AG09309 (cell line): Measurements from ENCODE around the gene CLGN.
A peak's percentile ranks its signal among the peaks of the same experiment; 100 is the strongest.

Source experiments
- DNase-seq: peaks from one replicate; pipeline ENCODE4 v3.0.0-alpha.2; 2010; ENCODE audit warnings: low read depth
- H3K4me3 ChIP-seq: 2 replicates; pipeline ENCODE4 v1.5.1; 2011; ENCODE audit warnings: mild to moderate bottlenecking, low read depth, low read length, moderate library complexity; ENCODE audit not compliant: control insufficient read depth
- CTCF ChIP-seq: IDR thresholded peaks from 2 replicates; pipeline ENCODE4 v1.5.1; 2011; ENCODE audit warnings: mild to moderate bottlenecking, low read depth, low read length, inconsistent platforms; ENCODE audit not compliant: insufficient read depth, control insufficient read depth; ENCODE audit errors: missing control alignments

The CLGN gene, protein sequence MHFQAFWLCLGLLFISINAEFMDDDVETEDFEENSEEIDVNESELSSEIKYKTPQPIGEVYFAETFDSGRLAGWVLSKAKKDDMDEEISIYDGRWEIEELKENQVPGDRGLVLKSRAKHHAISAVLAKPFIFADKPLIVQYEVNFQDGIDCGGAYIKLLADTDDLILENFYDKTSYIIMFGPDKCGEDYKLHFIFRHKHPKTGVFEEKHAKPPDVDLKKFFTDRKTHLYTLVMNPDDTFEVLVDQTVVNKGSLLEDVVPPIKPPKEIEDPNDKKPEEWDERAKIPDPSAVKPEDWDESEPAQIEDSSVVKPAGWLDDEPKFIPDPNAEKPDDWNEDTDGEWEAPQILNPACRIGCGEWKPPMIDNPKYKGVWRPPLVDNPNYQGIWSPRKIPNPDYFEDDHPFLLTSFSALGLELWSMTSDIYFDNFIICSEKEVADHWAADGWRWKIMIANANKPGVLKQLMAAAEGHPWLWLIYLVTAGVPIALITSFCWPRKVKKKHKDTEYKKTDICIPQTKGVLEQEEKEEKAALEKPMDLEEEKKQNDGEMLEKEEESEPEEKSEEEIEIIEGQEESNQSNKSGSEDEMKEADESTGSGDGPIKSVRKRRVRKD

DNA sequence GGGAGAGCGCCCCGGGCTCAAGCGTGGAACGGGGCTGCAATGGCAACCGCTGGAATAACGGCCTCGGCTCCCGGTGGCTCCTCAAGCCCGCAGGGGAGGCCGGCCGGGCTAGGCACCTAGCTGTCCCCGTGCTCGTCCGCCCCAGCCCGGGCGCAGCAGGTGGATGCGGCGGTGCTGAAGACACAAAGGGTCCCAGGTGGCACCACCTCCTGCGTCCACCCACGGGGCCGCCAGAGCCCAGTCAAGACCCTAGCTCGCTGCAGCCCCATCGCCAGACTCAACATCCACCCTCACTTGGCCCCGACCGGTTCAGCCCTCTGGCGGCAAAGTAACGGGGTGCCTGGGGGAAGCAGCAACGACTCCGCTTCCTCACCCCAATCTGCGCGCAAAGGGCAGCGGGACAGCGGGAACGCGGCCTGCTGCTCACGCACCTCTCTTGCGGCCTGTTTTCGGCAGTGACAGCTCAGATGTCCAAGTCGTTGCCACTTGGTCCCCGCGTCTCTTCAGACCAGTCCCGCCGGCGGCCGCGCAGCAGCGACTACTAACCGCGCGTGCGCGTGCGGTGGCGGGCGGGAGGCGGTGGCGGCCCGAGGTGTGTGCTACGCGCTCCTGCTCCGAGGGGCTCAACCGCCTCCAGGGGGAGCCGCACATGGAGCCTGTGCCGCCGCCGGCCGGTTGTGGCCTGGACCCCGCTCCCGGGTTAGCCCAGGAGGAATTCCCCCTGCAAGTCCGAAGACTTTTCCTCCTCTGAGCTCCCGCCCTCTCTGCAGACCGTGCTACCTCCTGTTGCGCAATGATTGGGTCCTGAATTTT is at the start of gene CLGN:
TSS of gene CLGN (minus strand) at position 543 of the 813 bp plus-strand sequence. CDS start 14,570 bp downstream, outside the sequence.
- H3K4me3 ChIP-seq: peak within 1 kb of the TSS; percentile 41
- TF ChIP-seq CTCF: peak; percentile 15
- no peak for DNase-seq

GRCh38 chr4:140472156-140472555 is 44.7 kb upstream of the CLGN start:
- no peak overlapping the region for H3K4me3 ChIP-seq
- no peak for DNase-seq
- TF ChIP-seq CTCF: no peak

DNA sequence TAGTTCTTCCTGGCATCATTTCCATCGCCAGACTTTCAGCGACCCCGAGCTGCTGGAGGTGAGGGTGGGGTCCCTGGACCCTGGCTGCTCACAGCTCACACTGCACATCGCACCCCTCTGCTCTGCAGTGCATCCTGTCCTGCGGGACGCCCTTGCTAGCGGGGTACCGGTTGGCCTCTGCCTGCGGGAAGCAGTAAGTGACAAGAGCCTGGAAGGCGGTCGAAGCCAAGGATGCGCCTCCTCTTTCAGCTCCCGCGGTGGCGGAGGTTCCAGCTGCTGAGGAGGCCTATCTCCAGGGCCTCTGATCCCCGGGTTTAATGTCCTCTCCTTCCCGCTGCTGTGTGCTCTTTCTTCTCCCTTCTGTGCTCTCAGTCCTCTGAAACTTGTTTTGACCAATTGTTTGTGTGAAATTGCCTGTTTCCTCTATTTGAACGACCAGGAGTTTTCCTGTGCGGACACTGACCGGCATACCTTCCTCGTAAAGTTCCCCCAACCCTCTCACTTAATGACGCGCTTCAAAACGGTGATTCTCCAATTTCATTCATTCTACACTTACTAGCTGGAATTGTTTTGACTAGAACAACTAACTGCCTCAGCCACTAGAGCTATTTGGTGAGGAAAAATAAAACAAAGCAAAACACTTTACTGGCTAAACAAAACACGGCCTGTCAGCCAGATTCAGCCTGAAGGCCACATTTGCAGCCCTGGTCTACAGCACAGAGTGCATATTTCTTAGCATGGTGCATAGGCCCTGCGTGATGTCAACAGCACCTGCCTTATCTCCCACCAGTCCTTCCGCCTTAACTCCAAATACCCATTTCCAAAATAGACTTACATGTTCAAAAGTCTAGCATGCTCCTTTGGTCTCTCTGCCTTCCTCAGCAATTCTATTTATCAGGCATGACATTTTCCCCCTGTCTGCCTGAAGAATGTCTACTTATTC is 42.6 kb upstream of the CLGN start:
- DNase-seq: no peak
- H3K4me3 ChIP-seq: no peak overlapping the region
- TF ChIP-seq CTCF: no peak

GRCh38 chr4:140466146-140466545 is 38.7 kb upstream of the CLGN start:
- no peak for TF ChIP-seq CTCF
- no peak for DNase-seq
- no peak overlapping the region for H3K4me3 ChIP-seq

- no peak overlapping the region for H3K4me3 ChIP-seq
- no peak for TF ChIP-seq CTCF
- no peak for DNase-seq
Measured at GRCh38 chr4:140463614-140464013, 36.2 kb upstream of the CLGN start.
